ENCODE data around the gene SBK1.

SBK1 gene

DNA sequence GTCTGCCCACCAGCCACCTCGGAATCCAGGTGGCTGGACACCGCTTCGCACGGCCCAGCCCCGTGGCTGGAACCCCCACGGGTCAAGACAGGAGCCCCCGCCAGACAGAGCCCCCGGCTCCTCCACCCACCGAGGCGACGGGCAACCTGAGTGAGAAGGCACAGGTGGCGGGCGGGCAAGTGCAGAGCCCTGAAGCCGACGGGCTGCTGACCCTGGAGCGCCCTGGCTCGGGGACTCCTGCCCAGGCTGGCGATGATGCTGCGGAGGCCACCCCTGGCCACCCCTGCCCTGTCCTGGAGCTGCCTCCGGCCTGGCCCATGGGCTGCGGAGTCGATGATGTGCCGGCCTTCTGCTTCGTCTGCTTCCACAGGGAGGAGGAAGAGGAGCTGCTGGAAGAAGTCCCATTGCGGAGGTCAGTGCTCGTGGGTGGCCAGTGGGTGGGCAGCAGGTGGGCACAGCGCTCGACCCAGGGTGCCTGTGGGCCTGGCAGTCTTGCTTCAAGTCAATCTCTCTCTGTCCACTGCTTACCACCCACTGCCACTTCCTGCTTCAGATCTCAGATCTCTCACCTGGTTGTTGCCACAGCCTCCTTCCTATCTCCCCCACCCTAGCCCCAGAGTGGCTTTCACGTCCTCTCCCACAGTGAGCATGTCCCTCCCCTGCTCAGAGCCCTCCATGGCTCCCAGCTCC lies 33.1 kb upstream of the SBK1 start:
- DNase-seq (ENCODE audit: low read depth), result no peak
- no peak overlapping the region for H3K4me3 ChIP-seq (ENCODE audit: low read length)
- TF ChIP-seq, protein P1, sequence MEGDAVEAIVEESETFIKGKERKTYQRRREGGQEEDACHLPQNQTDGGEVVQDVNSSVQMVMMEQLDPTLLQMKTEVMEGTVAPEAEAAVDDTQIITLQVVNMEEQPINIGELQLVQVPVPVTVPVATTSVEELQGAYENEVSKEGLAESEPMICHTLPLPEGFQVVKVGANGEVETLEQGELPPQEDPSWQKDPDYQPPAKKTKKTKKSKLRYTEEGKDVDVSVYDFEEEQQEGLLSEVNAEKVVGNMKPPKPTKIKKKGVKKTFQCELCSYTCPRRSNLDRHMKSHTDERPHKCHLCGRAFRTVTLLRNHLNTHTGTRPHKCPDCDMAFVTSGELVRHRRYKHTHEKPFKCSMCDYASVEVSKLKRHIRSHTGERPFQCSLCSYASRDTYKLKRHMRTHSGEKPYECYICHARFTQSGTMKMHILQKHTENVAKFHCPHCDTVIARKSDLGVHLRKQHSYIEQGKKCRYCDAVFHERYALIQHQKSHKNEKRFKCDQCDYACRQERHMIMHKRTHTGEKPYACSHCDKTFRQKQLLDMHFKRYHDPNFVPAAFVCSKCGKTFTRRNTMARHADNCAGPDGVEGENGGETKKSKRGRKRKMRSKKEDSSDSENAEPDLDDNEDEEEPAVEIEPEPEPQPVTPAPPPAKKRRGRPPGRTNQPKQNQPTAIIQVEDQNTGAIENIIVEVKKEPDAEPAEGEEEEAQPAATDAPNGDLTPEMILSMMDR (IDR thresholded peaks at IDR 0.05; ENCODE audit: insufficient read depth, low read depth, low read length, missing control alignments), result no peak

GRCh38 chr16:28259781-28260150 lies 32.6 kb upstream of the SBK1 start:
- TF ChIP-seq, protein P1 (IDR thresholded peaks at IDR 0.05; ENCODE audit: insufficient read depth, low read depth, low read length, missing control alignments), result no peak
- no peak for DNase-seq (ENCODE audit: low read depth)
- H3K4me3 ChIP-seq (ENCODE audit: low read length), result no peak overlapping the region

GRCh38 chr16:28260193-28260592 lies 32.1 kb upstream of the SBK1 start:
- H3K4me3 ChIP-seq (ENCODE audit: low read length), result no peak overlapping the region
- DNase-seq (ENCODE audit: low read depth), result no peak
- TF ChIP-seq, protein P1 (IDR thresholded peaks at IDR 0.05; ENCODE audit: insufficient read depth, low read depth, low read length, missing control alignments), result no peak

DNA sequence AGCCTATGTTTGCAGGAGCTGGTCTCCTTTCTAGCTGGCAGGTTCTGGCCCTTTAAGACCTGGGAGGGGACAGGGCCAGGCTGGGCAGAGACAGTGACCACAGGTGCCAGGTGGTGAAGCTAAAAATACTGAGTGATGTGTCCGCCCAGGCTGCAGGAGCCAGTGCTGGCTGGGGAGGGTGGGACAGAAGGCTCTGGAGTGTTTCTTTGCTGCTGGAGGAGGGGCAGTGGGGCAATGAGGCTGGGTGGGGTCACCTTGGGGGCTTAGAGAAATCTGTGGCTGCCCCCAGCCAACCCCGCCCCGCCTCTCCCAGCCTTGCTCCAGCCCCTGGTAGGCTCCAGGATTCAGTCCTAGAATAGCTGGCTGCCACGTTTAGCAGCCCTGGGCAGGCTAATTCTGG lies 30.4 kb upstream of the SBK1 start:
- TF ChIP-seq, protein P1 (IDR thresholded peaks at IDR 0.05; ENCODE audit: insufficient read depth, low read depth, low read length, missing control alignments), result no peak
- H3K4me3 ChIP-seq (ENCODE audit: low read length), result no peak overlapping the region
- no peak for DNase-seq (ENCODE audit: low read depth)

GRCh38 chr16:28263305-28263704 lies 29.0 kb upstream of the SBK1 start:
- H3K4me3 ChIP-seq (ENCODE audit: low read length), result no peak overlapping the region
- TF ChIP-seq, protein P1 (IDR thresholded peaks at IDR 0.05; ENCODE audit: insufficient read depth, low read depth, low read length, missing control alignments), result no peak
- DNase-seq (ENCODE audit: low read depth), result no peak

DNA sequence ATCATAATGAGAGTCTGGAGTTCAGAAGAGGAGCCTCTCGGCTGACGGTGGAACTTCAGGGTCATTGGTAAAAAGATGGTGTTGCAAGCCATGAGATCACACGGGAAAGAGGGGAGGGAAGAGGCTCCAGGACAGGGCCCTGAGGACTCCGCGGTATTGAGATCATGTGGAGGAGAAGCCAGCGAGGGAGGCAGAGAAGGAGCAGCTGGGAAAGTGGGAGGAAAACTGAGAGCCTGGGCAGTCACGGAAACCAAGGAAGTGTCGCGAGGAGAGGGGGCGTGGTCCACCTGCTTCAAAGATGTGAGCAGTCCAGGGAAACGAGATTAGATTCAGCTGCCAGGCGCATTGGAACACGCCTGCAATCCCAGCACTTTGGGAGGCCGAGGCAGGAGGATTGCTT lies 27.7 kb upstream of the SBK1 start:
- H3K4me3 ChIP-seq (ENCODE audit: low read length), result no peak overlapping the region
- DNase-seq (ENCODE audit: low read depth), result peak; percentile 66

More for the DNA sequence above, 27.7 kb upstream of the SBK1 start:
- TF ChIP-seq, protein P1 (IDR thresholded peaks at IDR 0.05; ENCODE audit: insufficient read depth, low read depth, low read length, missing control alignments), result no peak

Data from epithelial cell of esophagus (primary cell).